Measurements from ENCODE around the gene EBNA1BP2.
A peak's percentile ranks its signal among the peaks of the same experiment; 100 is the strongest.
"Not testable (repeated sequence)": the region's sequence is repeated elsewhere in the genome, so short reads cannot be mapped to it uniquely, and the experiment has no call there.

EBNA1BP2 gene

DNA sequence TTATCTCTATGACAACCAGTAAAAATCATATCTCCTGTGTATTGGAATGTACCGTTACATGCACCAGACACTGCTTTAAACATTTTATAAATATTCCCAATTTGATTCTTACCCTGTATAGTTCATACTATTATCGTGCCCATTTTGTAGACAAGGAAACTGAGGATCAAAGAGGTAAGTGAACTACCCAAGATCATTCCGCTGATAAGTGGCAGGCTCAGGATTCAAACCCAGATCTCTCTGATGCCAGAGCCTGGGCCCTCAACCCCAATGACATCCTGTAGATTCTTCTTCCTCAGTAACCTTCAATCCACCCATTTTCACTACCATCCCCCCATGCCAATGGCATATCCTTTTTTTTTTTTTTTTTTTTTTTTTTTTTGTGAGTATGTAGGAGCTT, 12.3 kb upstream of the EBNA1BP2 start:
- no peak for DNase-seq
- in situ Hi-C loops (cut with HindIII; ENCODE audit: low pct_ligation_motif_present, low pct_unique_long_range_greater_than_20kb, low sequenced_read_pairs), result no loop called here

GRCh38 chr1:43177691-43178090, 5.6 kb upstream of the EBNA1BP2 start:
- DNase-seq, result no peak
- in situ Hi-C loops (cut with HindIII; ENCODE audit: low pct_ligation_motif_present, low pct_unique_long_range_greater_than_20kb, low sequenced_read_pairs), result no loop called here

- no peak for DNase-seq
- in situ Hi-C loops (cut with HindIII; ENCODE audit: low pct_ligation_motif_present, low pct_unique_long_range_greater_than_20kb, low sequenced_read_pairs), result no loop called here
Measured at GRCh38 chr1:43174873-43175272, 2.8 kb upstream of the EBNA1BP2 start.

DNA sequence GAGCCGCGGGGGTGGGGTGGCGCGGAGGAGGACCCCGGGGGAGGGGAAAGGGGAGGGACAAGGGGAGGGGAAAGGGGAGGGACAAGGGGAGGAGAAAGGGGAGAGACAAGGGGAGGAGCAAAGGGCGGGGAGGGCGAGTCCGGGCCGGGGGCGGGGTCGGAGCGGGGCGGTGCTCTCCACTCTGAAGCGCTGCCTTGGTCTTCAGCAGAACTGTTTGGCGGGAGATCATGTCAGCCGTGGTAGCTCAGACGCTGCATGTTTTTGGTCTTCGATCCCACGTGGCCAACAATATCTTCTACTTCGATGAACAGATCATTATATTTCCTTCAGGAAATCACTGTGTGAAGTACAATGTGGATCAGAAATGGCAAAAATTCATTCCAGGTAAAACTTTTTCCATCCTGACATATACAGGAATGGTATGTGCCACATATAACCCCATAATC, 460 bp upstream of the EBNA1BP2 start:
- in situ Hi-C loops (cut with HindIII; ENCODE audit: low pct_ligation_motif_present, low pct_unique_long_range_greater_than_20kb, low sequenced_read_pairs), result no loop called here
- DNase-seq, result peak; percentile 77

GRCh38 chr1:43171312-43171875, 696 bp downstream of the EBNA1BP2 start:
- in situ Hi-C loops (cut with HindIII; ENCODE audit: low pct_ligation_motif_present, low pct_unique_long_range_greater_than_20kb, low sequenced_read_pairs), result no loop called here
- no peak for DNase-seq

DNA sequence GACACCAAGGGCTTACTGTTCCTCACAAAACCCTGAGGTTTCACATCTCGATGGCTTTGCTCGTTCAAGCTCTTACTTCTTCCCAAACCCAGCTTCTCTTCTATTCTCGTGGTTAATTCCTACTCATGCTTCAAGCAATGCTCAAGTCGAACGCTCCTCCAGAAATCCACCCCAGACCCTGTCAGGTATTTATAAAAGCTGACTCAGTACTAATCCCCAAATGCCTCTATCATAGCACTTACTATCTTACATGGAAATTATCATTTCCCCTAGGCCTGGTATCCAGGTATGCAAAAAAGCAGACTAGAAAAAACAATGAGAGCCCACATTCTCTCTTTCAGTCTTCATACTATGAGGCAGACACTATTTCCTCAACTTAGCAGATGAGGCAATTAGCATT, 6.3 kb downstream of the EBNA1BP2 start:
- no peak for DNase-seq
- in situ Hi-C loops (cut with HindIII; ENCODE audit: low pct_ligation_motif_present, low pct_unique_long_range_greater_than_20kb, low sequenced_read_pairs), result no loop called here

DNA sequence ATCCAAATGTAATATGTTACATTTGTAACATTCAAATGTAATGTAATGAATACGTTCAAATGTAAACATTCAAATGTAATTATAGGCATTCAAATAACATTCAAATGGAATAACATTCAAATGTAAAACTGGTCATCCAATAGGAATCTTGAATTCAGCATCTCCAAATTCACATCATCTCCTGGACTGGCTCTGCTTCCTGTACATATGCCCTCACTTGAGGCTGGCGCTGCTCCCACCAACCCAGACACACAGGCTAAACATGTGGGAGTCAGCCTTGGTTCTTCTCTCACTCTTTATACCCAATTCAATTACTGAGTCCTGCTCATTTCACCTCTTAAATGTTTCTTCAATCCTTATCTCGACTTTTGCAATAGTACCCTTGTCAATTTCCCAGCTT, 6.9 kb downstream of the EBNA1BP2 start:
- DNase-seq, result no peak
- in situ Hi-C loops (cut with HindIII; ENCODE audit: low pct_ligation_motif_present, low pct_unique_long_range_greater_than_20kb, low sequenced_read_pairs), result no loop called here

DNA sequence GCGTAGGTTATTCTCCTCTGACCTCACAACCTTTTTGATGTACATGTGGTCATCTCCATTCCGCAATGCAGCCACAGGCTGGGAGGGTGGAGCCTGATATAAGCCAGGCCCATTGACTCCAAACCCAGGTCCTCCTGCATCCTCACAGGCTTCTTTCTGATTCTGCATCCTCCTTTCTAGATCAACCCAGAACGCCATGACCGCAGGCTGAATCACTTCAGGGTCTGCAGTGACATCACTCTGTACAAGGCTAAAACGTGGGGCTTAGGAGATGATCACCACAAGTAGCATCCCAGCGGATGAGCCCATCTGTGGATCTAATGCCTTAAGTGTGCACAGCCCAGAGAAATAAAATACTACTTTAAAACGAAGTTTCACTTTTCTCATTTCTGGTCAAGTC, 16.1 kb downstream of the EBNA1BP2 start:
- no peak for DNase-seq
- in situ Hi-C loops (cut with HindIII; ENCODE audit: low pct_ligation_motif_present, low pct_unique_long_range_greater_than_20kb, low sequenced_read_pairs), result no loop called here

GRCh38 chr1:43153443-43153842, 18.6 kb downstream of the EBNA1BP2 start:
- in situ Hi-C loops (cut with HindIII; ENCODE audit: low pct_ligation_motif_present, low pct_unique_long_range_greater_than_20kb, low sequenced_read_pairs), result no loop called here

GRCh38 chr1:43152866-43153265, 19.2 kb downstream of the EBNA1BP2 start:
- in situ Hi-C loops (cut with HindIII; ENCODE audit: low pct_ligation_motif_present, low pct_unique_long_range_greater_than_20kb, low sequenced_read_pairs), result no loop called here
- no peak for DNase-seq

More at GRCh38 chr1:43153443-43153842, 18.6 kb downstream of the EBNA1BP2 start:
- no peak for DNase-seq

DNA sequence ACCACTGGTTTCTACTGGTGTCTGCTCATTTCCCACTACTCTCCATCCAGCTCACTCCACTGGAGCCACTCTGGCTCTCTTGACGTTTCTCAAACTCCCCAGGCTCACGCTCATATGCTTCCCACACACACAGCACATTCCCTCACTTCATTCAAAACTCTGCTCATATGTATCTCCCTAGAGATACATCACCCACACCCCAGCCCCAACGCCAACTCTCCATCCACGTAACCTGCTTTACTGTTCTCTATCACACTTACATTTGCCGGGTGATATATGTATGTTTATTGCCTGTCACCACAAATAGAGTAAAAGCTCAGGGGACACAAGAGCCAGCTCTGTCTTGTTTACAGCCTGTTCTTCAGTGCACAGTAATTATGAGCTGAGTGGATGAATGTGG, 22.2 kb downstream of the EBNA1BP2 start:
- no peak for DNase-seq
- in situ Hi-C loops (cut with HindIII; ENCODE audit: low pct_ligation_motif_present, low pct_unique_long_range_greater_than_20kb, low sequenced_read_pairs), result no loop called here

DNA sequence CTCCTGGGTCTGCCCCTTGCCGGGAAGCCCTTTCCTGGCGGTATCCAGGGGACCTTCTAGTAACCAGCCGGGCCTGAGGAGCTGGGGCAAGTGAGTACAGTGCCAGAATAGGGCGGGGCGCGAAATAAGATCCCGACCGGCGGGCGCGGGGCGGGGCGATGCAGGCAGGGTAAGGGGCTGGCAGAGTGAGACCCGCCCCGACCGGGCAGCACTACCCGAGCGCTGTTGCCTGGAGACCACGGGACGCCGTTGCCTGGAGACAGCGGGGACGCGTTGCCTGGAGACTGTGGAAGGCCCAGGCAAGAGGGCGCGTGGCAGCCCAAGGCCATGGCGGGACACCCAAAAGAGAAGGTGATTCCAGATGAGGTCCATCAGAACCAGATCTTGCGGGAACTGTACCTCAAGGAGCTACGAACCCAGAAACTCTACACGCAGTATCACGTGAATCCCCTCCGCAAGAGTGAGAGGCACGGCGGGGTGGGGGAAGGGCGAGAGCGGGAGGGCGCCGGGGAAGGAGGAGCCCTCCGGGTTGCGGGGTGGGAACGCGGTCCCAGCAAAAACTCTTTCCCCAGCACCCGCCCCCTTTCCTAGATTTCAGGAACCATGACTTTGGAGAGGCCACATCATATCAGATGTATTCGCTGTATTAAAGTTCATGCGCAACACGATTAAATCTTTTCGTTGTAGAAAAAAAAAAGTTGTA, 24.3 kb downstream of the EBNA1BP2 start:
- peak; percentile 78 for DNase-seq
- in situ Hi-C loops (cut with HindIII; ENCODE audit: low pct_ligation_motif_present, low pct_unique_long_range_greater_than_20kb, low sequenced_read_pairs), result no loop called here

GRCh38 chr1:43144237-43144636, 27.9 kb downstream of the EBNA1BP2 start:
- no peak for DNase-seq
- in situ Hi-C loops (cut with HindIII; ENCODE audit: low pct_ligation_motif_present, low pct_unique_long_range_greater_than_20kb, low sequenced_read_pairs), result no loop called here

DNA sequence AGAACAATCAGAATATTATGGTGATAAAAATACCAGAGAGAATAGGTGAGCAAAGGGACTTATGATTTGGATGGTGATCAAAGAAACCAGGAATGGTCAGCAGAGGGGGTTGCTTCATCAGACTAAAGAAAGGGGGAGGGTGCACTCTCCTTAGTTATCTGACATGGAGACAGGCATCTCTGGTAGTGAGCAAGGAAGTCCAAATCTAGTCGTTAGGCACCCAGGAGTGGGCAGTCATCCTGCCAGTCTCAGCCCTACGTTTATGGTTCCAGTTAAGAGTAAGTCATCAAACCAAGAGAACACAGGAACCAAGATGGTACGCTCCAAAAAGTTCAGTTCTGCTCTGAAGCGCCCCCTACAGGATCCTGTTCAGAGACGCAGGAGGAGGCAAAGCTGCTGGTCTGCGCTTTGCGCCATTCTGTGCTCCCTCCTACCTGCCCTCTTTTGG, 28.6 kb downstream of the EBNA1BP2 start:
- DNase-seq, result peak; percentile 24
- in situ Hi-C loops (cut with HindIII; ENCODE audit: low pct_ligation_motif_present, low pct_unique_long_range_greater_than_20kb, low sequenced_read_pairs), result no loop called here

GRCh38 chr1:43140583-43140982, 31.5 kb downstream of the EBNA1BP2 start:
- in situ Hi-C loops (cut with HindIII; ENCODE audit: low pct_ligation_motif_present, low pct_unique_long_range_greater_than_20kb, low sequenced_read_pairs), result no loop called here
- DNase-seq, result no peak

- DNase-seq, result no peak
- in situ Hi-C loops (cut with HindIII; ENCODE audit: low pct_ligation_motif_present, low pct_unique_long_range_greater_than_20kb, low sequenced_read_pairs), result no loop called here
Measured at GRCh38 chr1:43140010-43140409, 32.1 kb downstream of the EBNA1BP2 start.

DNA sequence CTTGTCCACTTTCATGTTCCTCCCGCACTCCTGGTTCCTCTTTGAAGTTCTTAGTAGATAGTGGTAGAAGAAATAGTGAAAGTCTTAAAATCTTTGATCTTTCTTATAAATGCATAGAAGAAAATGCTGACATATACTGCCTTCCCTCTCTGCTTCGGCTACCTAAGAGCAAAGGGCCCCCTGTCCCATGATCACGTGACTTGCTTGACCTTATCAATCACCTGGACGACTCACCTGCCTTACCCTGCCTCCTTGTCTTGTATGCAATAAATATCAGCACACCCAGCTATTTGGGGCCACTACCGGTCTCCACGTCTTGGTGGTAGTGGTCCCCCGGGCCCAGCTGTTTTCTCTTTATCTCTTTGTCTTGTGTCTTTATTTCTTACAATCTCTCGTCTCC, 32.8 kb downstream of the EBNA1BP2 start:
- in situ Hi-C loops (cut with HindIII; ENCODE audit: low pct_ligation_motif_present, low pct_unique_long_range_greater_than_20kb, low sequenced_read_pairs); DNase-seq: not testable (repeated sequence)

DNA sequence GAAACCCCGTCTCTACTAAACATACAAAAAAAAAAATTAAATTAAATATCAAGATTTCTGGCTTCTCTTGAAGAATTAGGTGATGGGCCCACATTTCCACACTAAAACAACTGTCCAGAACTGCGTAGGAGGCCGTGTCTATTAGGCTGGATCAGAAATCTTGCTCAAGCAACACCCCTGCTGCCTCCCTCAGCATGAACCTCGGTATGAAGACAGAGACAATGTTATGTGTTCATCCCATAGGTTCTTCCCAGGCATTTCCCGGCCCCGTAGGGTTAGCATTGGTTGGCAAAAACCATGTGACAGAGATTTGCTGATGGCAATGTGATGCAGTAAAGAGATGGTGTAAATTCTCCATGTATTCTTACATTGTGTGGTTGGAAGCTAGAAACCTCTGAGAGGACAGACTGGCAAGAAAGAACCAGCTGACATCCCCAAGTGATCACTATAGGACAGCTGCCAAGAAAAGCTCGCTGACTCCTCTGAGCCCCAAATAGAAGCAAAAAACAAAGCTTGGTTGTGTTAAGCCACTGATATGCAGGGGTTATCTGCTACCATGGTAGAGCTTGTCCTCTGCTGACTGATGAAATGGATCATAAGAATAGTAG, 34.5 kb downstream of the EBNA1BP2 start:
- in situ Hi-C loops (cut with HindIII; ENCODE audit: low pct_ligation_motif_present, low pct_unique_long_range_greater_than_20kb, low sequenced_read_pairs), result no loop called here
- no peak for DNase-seq

GRCh38 chr1:43135857-43136781, 36.0 kb downstream of the EBNA1BP2 start:
- no peak for DNase-seq

More at GRCh38 chr1:43135857-43136781, 36.0 kb downstream of the EBNA1BP2 start:
- in situ Hi-C loops (cut with HindIII; ENCODE audit: low pct_ligation_motif_present, low pct_unique_long_range_greater_than_20kb, low sequenced_read_pairs), result no loop called here
